Endothelial cell of umbilical vein (primary cell): ENCODE measurements around the gene TXNRD3. TPM values are rescaled to one million over a fixed set of nuclear protein-coding genes. Genes with fewer than 3 reads are reported as not detected.

ENCODE experiments used
- BruUV-seq: library from RNA; stranded (reverse); fragments of 400-500 nt; replicated peaks from 2 replicates; lab custom pipeline; 2021; lab: Mats Ljungman, UMichigan
- CTCF ChIA-PET: fragments of 300-600, 350-600 bp; sonication (Branson Sonifier 250); formaldehyde crosslinking; loops from one replicate; lab custom pipeline; 2021; ENCODE audit warnings: antibody characterized with exemption, inconsistent platforms; lab: Charles Lee
- POLR2A ChIA-PET: fragments of 300-600, 350-600 bp; sonication (Branson Sonifier 250); formaldehyde crosslinking; loops from one replicate; lab custom pipeline; 2021; ENCODE audit warnings: antibody characterized with exemption, inconsistent platforms; lab: Charles Lee
- DNase-seq: peaks from one replicate; pipeline ENCODE4 v3.0.0-alpha.2; 2011; ENCODE audit warnings: low read depth, low spot score
- FAIRE-seq: peaks from 2 replicates; lab custom pipeline; 2011; peaks lifted over from hg19 to GRCh38; lab: Jason Lieb, UNC
- H2AFZ ChIP-seq: 2 replicates; pipeline ENCODE4 v1.6.0; 2012; ENCODE audit warnings: low read depth, low read length, control low read depth, inconsistent platforms
- H3K27ac ChIP-seq: 2 replicates; pipeline ENCODE4 v1.5.1; 2011; ENCODE audit warnings: low read depth, mild to moderate bottlenecking, control low read depth, low read length, moderate library complexity; ENCODE audit not compliant: insufficient read depth
- H3K27me3 ChIP-seq, 2 experiments: 2 replicates each; pipeline versions ENCODE4 v1.6.0 to v1.6.1; 2011; ENCODE audit warnings: low read length in 2 of 2, mixed read lengths in 1 of 2; ENCODE audit not compliant: control insufficient read depth in 2 of 2, insufficient read depth in 2 of 2
- H3K36me3 ChIP-seq, 2 experiments: 2 replicates in 1 of 2; 3 replicates in 1 of 2; pipeline ENCODE4 v1.5.1; 2011; ENCODE audit warnings: low read length in 2 of 2, mild to moderate bottlenecking in 1 of 2, moderate library complexity in 1 of 2; ENCODE audit not compliant: control insufficient read depth in 2 of 2, insufficient read depth in 2 of 2; ENCODE audit errors: extremely low read depth in 1 of 2
- H3K4me1 ChIP-seq: 3 replicates; pipeline ENCODE4 v1.5.1; 2011; ENCODE audit warnings: mild to moderate bottlenecking, low read length; ENCODE audit not compliant: control insufficient read depth, insufficient read depth; ENCODE audit errors: extremely low read depth
- H3K4me2 ChIP-seq: 2 replicates; pipeline ENCODE4 v1.6.1; 2011; ENCODE audit warnings: low read length, control low read depth, mixed read lengths; ENCODE audit not compliant: insufficient read depth
- H3K4me3 ChIP-seq, 3 experiments: fragments of 200-600 bp in 1 of 3; sonication (generic), shearing (Covaris generic) in 1 of 3; replicated peaks in 1 of 3; 2 replicates each; pipeline ENCODE4 v1.5.1; 2011 to 2016; ENCODE audit warnings: control low read depth in 3 of 3, low read length in 3 of 3, mild to moderate bottlenecking in 2 of 3, inconsistent platforms in 1 of 3, low read depth in 1 of 3, moderate library complexity in 1 of 3; ENCODE audit not compliant: insufficient read depth in 1 of 3
- H3K79me2 ChIP-seq: 2 replicates; pipeline ENCODE4 v1.6.0; 2012; ENCODE audit warnings: low read length, inconsistent platforms; ENCODE audit not compliant: control insufficient read depth, insufficient read depth
- H3K9ac ChIP-seq: replicated peaks from 2 replicates; pipeline ENCODE3; 2011; ENCODE audit warnings: low read length, control low read depth; ENCODE audit not compliant: insufficient read depth; ENCODE audit errors: extremely low read depth
- H3K9me1 ChIP-seq: replicated peaks from 3 replicates; pipeline ENCODE4 v1.6.0; 2011; ENCODE audit warnings: mild to moderate bottlenecking, low read length; ENCODE audit not compliant: control insufficient read depth, insufficient read depth; ENCODE audit errors: extremely low read depth
- H3K9me3 ChIP-seq: replicated peaks from 2 replicates; pipeline ENCODE4 v1.5.1; 2012; ENCODE audit warnings: low read length, inconsistent platforms; ENCODE audit not compliant: control insufficient read depth, insufficient read depth
- H4K20me1 ChIP-seq: replicated peaks from 2 replicates; pipeline ENCODE3; 2011; ENCODE audit warnings: mild to moderate bottlenecking, low read length; ENCODE audit not compliant: control insufficient read depth, insufficient read depth; ENCODE audit errors: extremely low read depth
- CTCF ChIP-seq, 2 donors: IDR thresholded peaks; 1 replicate in 1 of 2; 2 replicates in 1 of 2; pipeline ENCODE4 v1.5.1; 2011; ENCODE audit warnings: low read length in 2 of 2, mild to moderate bottlenecking in 2 of 2, moderate library complexity in 2 of 2, control low read depth in 1 of 2, inconsistent platforms in 1 of 2, low read depth in 1 of 2; ENCODE audit not compliant: insufficient read depth in 1 of 2; ENCODE audit errors: extremely low read depth in 1 of 2
- EZH2 ChIP-seq: IDR thresholded peaks from 2 replicates; pipeline ENCODE4 v1.6.1; 2012; ENCODE audit warnings: borderline replicate concordance, low read depth, mild to moderate bottlenecking, moderate library complexity, low read length, inconsistent platforms; ENCODE audit not compliant: severe bottlenecking
- FOS ChIP-seq: IDR thresholded peaks from 2 replicates; pipeline ENCODE4 v1.6.1; 2011; ENCODE audit warnings: mild to moderate bottlenecking, low read length, moderate library complexity, borderline replicate concordance; ENCODE audit not compliant: insufficient read depth
- GATA2 ChIP-seq: IDR thresholded peaks from 2 replicates; pipeline ENCODE4 v1.7.0; 2011; ENCODE audit warnings: low read depth, mild to moderate bottlenecking, moderate library complexity, mixed read lengths, low read length; ENCODE audit not compliant: insufficient read length, insufficient read depth
- JUN ChIP-seq: IDR thresholded peaks from 2 replicates; pipeline ENCODE4 v1.6.1; 2011; ENCODE audit warnings: borderline replicate concordance, low read depth; ENCODE audit not compliant: insufficient read length, insufficient read depth
- MAX ChIP-seq: IDR thresholded peaks from 2 replicates; pipeline ENCODE4 v1.6.1; 2011; ENCODE audit not compliant: insufficient read depth, insufficient read length
- MYC ChIP-seq: IDR thresholded peaks from one replicate; pipeline ENCODE4 v1.6.1; 2011; ENCODE audit warnings: mild to moderate bottlenecking, low read depth, low read length
- POLR2A ChIP-seq: IDR thresholded peaks from 2 replicates; pipeline ENCODE4 v1.6.1; 2012; ENCODE audit warnings: low read depth, mild to moderate bottlenecking, control low read depth, low read length
- POLR2AphosphoS5 ChIP-seq: IDR thresholded peaks from 2 replicates; pipeline ENCODE4 v1.6.1; 2012; ENCODE audit warnings: low read depth, mild to moderate bottlenecking, control low read depth, low read length, moderate library complexity; ENCODE audit not compliant: insufficient read depth
- dilution Hi-C: fragments of 300-500 bp; cut with MboI; formaldehyde crosslinking; loops from one replicate; pipeline ENCODE4 v1.15.0; 2019; ENCODE audit warnings: low sequenced_read_pairs; ENCODE audit not compliant: extremely low pct_ligation_motif_present
- intact Hi-C: fragments of 100-400 bp; cut with micrococcal nuclease; formaldehyde crosslinking; loops from one replicate; pipeline ENCODE4 v1.10.0; 2022
- polyA plus RNA-seq, 4 experiments: library from polyadenylated mRNA; depleted of rRNA in 3 of 4; stranded (reverse) in 3 of 4; unstranded in 1 of 4; fragments of >200 nt; gene quantifications; 2 replicates each; pipeline versions ENCODE4 v1.2.1 to v1.2.3, GENCODE V29; 2011 to 2012; ENCODE audit warnings: missing spikeins in 1 of 4
- total RNA-seq: library from RNA; stranded (reverse); gene quantifications from 2 replicates; pipeline ENCODE4 v1.2.3, GENCODE V29; 2021

Gene TXNRD3
- total and polyA plus RNA-seq, 2 donors (not counting 3 experiments of a cell fraction or from before 2014, with no cell fraction given), result 2.6 to 7.1 TPM

DNA sequence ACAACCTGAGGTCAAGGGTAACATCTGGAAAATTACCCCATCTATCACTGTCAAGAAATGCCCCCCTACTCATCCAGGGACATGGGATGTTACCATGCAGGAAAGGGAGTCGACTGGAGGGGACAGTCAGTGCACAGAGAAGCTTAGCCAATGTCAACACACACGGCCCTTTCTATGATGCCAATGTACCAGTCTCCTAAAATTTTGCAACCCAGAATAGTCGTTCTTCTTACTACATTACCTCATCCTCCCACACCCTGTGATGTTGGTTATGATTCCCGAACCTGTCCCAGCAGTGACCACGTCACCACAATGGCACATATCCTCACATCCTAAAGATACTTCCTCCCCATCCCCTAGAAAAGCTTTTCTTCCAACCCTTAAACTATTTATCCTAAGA, 20.1 kb downstream of the TXNRD3 start:
- Histone ChIP-seq H3K9me1 (no peaks in the 10 kb centered on the region), H3K4me2 (no peak overlapping the region), H3K4me1 (no peaks in the 10 kb centered on the region), H3K27ac (no peak overlapping the region), H3K79me2 (no peaks in the 10 kb centered on the region), H3K36me3 (no peaks in the 10 kb centered on the region), H3K27me3 (no peaks in the 10 kb centered on the region), H2AFZ (no peak overlapping the region), H3K9ac (no peak overlapping the region), H4K20me1 (no peaks in the 10 kb centered on the region), H3K4me3 (no peak overlapping the region), H3K9me3 (no peaks in the 10 kb centered on the region)
- dilution Hi-C loops, result no loop called here
- ChIA-PET POLR2A (no interaction called here), CTCF (interaction anchor here (0.8 to 1.7 kb wide), 2 partner anchors 9 to 22 kb away, joined by 3 to 4 read pairs; no protein-coding TSS in a partner anchor)
- intact Hi-C loops, result no loop called here
- no TSS peak for BruUV-seq
- DNase-seq, result no peak
- TF ChIP-seq MAX (no peak), POLR2AphosphoS5 (no peak), MYC (no peak), POLR2A (no peak), JUN (no peak), CTCF (IDR thresholded peaks at IDR 0.05; ENCODE audit: extremely low read depth in 1 of 2, insufficient read depth in 1 of 2, low read depth in 1 of 2, low read length in 2 of 2) (no peak), EZH2 (no peak), FOS (no peak), GATA2 (no peak)
- no peak for FAIRE-seq
